Activated CD8-positive, alpha-beta memory T cell treated with anti-CD3 and anti-CD28 coated beads, Interleukin-2, amount 50 U/mL, for 24 hours (primary cell): Measurements from ENCODE around the gene PPP2R2D.

Source experiments
- DNase-seq: peaks from one replicate; pipeline ENCODE4 v3.0.0-alpha.2; 2020; ENCODE audit errors: extremely low read depth

PPP2R2D gene

DNA sequence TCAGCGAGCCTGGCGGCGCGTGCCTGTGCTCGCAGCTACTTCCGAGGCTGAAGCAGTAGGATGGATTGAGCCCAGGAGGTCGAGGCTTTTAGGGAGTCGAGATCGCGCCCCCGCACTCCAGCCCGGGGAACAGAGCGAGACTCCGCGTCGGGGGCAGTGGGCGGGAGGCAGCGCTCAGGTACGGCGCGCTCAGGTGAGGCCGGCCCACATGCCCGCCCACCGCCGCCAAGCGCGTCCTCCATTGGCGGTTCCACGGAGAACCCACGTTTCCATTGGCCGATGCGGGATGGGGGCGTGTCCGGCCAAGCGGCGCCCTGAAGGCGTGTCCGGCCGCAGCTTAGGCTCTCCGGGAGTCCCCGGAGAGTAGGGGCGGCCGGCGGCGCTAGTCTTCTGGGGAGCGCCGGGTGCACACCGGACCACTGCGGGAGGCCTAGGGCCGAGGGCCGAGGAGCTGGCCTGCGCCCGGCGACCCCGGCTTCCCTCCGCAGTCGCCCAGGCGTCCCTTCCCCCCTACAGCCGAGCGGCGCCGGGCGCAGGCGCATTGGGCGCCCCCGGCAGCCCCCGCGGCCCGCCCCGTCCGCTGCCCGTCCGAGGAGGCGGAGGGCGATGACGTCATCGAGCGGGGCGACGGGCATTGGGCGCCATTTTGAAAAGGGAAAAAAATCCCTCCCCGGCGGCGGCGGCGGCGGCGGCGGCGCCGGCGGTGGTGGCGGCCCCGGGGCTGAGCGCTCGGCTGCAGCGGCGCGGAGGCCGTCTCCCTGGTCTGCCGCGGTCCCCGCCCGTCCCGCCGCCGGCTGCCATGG, at the start of gene PPP2R2D:
PPP2R2D (plus strand) TSS at position 659 of the 803 bp plus-strand sequence; CDS start at position 800, 141 bp downstream.
- peak; percentile 83 for DNase-seq

DNA sequence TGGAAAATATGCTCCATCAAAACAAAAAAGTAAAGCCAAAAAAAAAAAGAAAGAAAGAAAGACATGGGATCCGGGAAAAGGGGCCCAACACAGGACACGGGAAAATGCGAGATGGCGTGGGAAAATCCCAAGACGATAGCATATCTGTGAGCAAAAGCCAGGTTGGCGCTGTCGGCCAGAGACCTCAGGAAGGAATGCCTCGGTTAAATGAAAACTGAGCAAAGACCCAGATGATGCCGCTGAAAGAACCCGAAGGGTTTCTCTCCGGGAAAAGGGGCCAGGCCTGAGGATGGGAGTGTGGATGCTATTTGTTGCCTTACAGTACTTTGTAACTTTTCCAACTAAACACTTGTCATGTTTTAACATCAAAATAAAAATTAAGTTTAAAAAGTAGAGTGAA, 49.5 kb upstream of the PPP2R2D start:
- no peak for DNase-seq

GRCh38 chr10:131852176-131852822, 48.5 kb upstream of the PPP2R2D start:
- DNase-seq: no peak

- no peak for DNase-seq
Measured at GRCh38 chr10:131852823-131853609, 47.8 kb upstream of the PPP2R2D start.

GRCh38 chr10:131853610-131853964, 47.2 kb upstream of the PPP2R2D start:
- DNase-seq: no peak

- DNase-seq: no peak
Measured at GRCh38 chr10:131854579-131855335, 46.1 kb upstream of the PPP2R2D start.

GRCh38 chr10:131855461-131856401, 45.1 kb upstream of the PPP2R2D start:
- no peak for DNase-seq

- DNase-seq: no peak
Measured at GRCh38 chr10:131856441-131857094, 44.2 kb upstream of the PPP2R2D start.

DNA sequence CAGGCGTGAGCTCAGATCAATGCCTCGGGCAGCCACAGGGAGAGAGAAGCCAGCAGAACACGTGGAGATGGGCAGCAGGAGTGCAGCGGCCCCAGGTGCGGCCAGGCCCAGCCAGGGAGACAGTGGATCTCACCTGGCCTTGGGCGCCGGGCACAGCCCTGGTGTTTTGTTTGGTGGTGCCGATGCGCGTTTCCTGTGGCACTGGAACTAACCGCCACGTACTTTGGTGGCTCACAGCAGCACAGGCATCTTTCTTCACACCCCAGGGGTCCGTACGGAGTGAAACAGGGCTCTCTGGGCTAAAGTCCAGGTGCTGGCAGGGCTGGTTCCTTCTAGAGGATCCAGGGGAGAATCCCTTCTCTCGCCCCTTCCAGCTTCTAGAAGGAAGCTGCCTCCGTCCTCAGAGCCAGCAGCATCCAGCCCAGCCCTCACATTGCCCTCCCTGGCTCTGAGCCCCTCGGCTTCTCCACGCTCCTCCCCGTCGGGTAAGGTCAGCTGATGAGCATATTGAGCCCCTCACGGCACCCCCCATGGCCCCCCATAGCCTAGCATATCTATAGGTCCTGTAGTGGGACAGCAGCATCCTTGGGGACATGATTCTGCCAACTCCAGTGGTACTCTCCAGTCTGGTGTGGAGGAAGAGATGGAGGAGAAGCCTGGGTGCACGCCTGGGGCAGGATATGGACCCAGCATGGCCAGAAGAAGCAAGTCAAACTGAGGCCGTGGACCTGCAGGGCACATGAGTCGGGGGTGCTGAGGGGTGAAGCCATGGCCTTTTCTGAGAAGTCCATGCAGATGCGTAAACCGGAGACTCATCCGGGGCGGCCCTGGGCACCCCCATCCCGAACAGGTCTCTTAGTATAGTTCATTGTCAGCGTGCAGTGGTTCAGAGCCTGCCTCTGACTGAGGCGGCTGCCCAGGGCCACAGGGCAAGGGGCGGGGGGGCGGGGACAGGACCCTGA, 43.4 kb upstream of the PPP2R2D start:
- DNase-seq: no peak

GRCh38 chr10:131858118-131858515, 42.7 kb upstream of the PPP2R2D start:
- DNase-seq: no peak

DNA sequence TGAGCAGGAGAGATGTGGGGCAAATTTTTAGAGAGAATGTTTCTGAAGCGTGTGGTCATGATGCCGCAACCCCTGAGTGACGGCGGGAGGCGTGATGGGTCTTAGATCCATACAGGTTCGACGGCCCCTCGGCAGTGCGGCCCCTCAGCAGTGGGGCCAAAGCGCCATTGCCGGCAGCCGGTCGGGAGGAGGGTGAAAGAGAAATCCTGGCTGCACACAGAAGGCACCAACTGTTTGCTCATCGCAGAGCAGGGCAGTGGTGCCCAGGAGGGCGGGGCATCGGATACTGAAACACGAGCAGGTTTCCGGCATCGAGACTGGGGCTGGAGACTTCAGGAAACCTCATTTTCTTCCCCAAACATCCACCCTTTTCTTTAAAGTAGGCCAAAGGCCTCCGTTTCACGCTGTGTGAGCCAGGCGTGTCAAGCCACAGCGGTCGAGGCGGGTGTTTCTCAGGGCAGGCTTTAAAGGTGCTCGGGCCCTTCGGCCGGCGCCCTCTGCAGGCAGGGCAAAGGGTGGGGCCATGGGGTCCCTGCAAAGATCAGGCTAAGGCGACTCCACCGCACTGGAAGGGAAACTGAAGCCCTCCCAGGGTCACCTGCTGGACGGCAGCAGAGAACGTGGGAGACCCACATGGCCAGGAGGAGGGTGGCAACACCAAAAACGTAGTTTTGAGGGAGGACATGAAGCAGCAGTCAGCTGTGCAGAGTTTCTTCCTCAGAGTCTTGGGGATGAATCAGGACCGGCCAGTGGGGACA, 42.0 kb upstream of the PPP2R2D start:
- DNase-seq: no peak

DNA sequence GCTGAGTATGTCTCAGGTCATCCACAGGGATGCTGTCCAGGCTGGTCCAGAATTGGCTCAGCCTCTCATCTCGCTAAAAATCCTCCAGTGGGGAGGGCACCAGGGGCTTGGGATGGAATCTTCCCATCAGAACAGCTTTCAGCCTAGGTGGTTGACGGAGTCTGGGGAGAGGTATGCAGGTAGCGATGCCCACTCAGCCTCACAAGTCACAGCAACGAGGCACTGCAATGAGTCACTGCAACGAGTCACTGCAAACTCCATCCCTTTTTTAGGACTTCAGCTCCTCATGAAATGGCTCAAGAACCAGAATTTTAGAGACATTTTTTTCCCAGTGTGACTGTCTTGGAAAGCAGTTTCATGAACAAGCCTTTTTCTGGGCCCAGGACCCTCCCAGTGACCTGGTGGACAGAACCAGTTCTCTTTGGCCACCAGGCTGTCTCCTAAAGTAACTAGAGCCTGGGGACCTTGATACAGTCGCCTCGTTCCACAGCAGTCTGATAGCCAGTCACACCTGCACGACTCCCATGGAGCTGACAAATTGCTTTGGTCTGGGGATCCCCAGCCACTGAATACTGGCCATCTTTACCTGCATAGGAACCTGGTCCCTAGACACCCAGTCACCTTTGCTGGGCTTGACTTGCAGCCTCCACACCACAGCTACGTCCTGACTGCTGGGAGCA, 41.3 kb upstream of the PPP2R2D start:
- DNase-seq: no peak

DNA sequence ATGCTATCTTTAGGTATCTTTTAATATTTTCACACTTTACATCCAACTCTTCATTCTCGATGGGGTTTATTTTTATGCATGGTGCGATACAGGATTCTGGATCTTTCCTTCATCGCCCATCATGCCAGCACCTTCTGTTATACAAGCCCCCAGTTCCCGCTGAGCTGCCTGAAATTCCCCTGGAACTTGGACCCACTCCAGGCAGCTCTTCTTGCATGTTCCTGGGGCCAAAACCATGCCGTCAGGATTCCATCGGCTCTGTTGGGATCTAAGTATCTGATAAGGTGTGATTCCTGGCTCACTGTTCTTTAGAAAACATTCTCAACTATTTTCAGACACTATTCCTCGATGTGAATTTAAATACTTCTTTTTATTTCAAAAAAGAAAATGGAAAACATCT, 40.5 kb upstream of the PPP2R2D start:
- no peak for DNase-seq

DNA sequence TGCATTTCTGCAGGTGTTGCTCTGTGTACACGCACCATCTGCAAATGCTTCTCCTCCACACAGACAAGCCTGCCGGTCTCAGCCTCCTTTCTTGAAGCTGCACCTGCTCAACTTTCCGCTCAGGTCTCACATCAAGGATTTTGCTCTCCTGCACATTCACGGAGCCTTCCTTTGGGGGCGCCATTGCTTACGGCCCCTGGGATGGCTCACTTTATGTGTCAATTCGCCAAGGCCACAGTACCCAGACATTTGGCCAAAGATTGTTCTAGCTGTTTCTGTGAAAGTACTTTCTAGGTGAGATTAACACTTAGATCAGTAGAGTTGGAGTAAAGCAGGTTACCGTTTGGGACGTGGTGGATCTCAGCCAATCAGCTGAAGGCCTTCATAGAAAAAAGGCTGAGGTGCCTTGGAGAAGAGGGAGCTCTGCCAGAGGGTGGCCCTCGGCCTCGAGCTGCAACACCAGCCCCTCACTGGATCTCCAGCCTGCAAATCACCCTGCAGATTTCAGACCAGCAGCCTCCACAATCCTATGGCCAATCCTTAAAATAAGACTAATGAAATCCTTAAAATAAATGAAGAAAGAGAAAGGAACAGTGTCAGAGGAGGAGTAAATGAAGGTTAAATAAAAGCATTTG, 39.9 kb upstream of the PPP2R2D start:
- no peak for DNase-seq

GRCh38 chr10:131862548-131862947, 38.3 kb upstream of the PPP2R2D start:
- DNase-seq: no peak

DNA sequence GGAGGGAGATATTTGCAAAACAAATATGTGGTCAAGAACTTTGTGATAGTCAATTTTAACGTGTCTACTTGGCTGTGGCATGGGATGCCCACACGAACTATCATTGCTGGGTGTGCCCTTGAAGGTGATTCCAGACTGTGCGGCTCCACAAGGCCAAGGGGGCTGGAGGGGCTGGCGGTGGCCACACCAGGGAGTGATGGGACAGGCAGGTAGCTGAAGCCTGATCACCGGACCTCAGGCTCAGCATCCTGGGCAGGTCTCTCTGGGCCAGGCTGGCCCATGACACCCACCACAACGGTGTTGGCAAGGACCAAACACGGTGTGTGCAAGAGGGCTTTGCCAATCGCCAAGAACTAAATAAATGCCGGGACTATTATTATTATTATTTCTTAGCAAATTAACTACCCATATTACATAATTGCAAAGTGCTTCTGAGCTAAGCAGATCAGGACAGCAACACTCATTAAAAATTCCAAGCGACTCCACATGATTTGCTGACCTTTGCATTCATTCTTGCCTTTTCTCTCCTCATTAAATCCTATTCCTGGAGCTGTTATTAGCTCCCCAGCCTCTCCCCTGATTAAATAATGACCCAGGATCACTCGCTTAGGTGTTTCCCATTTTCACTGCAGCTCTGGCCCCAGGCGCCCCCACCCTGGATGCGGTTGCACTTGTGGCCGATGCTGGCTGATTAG, 35.4 kb upstream of the PPP2R2D start:
- no peak for DNase-seq

GRCh38 chr10:131866673-131867072, 34.1 kb upstream of the PPP2R2D start:
- DNase-seq: no peak
